Measurements from ENCODE around the gene ACTA1. TPM values are rescaled to one million over a fixed set of nuclear protein-coding genes. Genes with fewer than 3 reads are reported as not detected.

ACTA1 gene
- total and polyA plus RNA-seq, 2 of the 8 experiments (the other 6 are each of a cell fraction or from before 2014, with no cell fraction given) = 23.5 to 58.2 TPM

DNA sequence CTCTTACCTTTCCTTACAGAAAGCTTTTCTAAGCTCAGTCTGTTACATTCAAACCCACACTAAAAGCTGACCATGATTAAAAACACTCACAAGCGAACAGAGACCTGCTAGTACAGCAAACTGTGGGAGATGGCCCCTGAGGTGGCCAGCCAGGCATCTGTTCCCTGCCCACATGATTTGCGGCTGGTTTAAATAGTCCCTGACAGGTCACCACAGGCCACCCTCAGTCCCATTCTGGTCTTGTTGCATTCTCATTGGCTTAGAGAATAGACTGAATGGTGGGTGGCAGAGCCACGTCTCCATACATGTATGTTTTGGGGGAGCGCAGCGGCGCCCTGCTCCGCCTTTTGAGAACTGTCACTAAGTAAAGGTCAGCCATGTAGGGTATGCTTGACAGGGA, 2.3 kb upstream of the ACTA1 start (continued):
- TF ChIP-seq YY1 (IDR thresholded peaks at IDR 0.05; ENCODE audit: low read depth, low read length) (no peak), GTF2F1 (IDR thresholded peaks at IDR 0.05; ENCODE audit: borderline replicate concordance, low read depth, low read length) (no peak), KDM1A (IDR thresholded peaks at IDR 0.05; ENCODE audit: borderline replicate concordance, low read length) (no peak), SP2 (IDR thresholded peaks at IDR 0.05; ENCODE audit: low read length) (no peak), CHD1 (IDR thresholded peaks at IDR 0.05; ENCODE audit: low read depth, low read length) (no peak), CBX5 (IDR thresholded peaks at IDR 0.05; ENCODE audit: low read depth, low read length) (no peak), TAF7 (optimal IDR thresholded peaks at IDR 0.05; ENCODE audit: borderline replicate concordance, low read depth, low read length) (no peak), PHF8 (conservative IDR thresholded peaks at IDR 0.05; ENCODE audit: low read depth, low read length) (no peak), RBBP5 (IDR thresholded peaks at IDR 0.05; ENCODE audit: borderline replicate concordance, low read depth, low read length) (no peak), SIN3A (conservative IDR thresholded peaks at IDR 0.05 in 1 of 2, IDR thresholded peaks at IDR 0.05 in 1 of 2; ENCODE audit: low read depth in 1 of 2, low read length in 2 of 2) (no peak), POLR2AphosphoS5 (IDR thresholded peaks at IDR 0.05; ENCODE audit: low read depth, low read length) (no peak)

Measured in H1 (cell line).